HEK293 (cell line): ENCODE measurements around the gene AQP6.

Source experiments
- CTCF ChIA-PET: fragments of 350-600 bp; formaldehyde crosslinking; extraction: SDS; loops from one replicate; lab custom pipeline; 2021; ENCODE audit warnings: antibody characterized with exemption; lab: Yijun Ruan, JAX
- POLR2A ChIA-PET: fragments of 300-600 bp; formaldehyde crosslinking; extraction: SDS; loops from one replicate; lab custom pipeline; 2020; ENCODE audit warnings: antibody characterized with exemption, inconsistent platforms; lab: Yijun Ruan, JAX
- H3K27ac ChIP-seq: fragments of 200-500 bp; sonication (Bioruptor generic); 2 replicates; pipeline ENCODE4 v1.5.1; 2014; ENCODE audit warnings: low read depth, low read length, control low read depth, inconsistent platforms; ENCODE audit errors: extremely low read depth
- H3K36me3 ChIP-seq, 2 experiments: fragments of 200-500 bp in 1 of 2; sonication (Bioruptor generic) in 1 of 2; 1 replicate in 1 of 2; 2 replicates in 1 of 2; pipeline ENCODE4 v1.5.1; 2014 to 2017; ENCODE audit warnings: inconsistent platforms in 2 of 2, low read length in 2 of 2; ENCODE audit not compliant: control insufficient read depth in 2 of 2, insufficient read depth in 1 of 2
- H3K4me1 ChIP-seq: fragments of 200-500 bp; sonication (Bioruptor generic); 2 replicates; pipeline ENCODE4 v1.5.1; 2014; ENCODE audit warnings: mild to moderate bottlenecking, low read length, inconsistent platforms; ENCODE audit not compliant: control insufficient read depth, insufficient read depth
- H3K4me3 ChIP-seq: 2 replicates; pipeline ENCODE4 v1.5.1; 2011; ENCODE audit warnings: low read depth, mild to moderate bottlenecking, control low read depth, low read length, moderate library complexity
- H3K9me3 ChIP-seq: fragments of 200-500 bp; sonication (Bioruptor generic); 2 replicates; pipeline ENCODE4 v1.5.1; 2014; ENCODE audit warnings: low read depth, low read length, inconsistent platforms; ENCODE audit not compliant: control insufficient read depth, insufficient read depth
- ATF2 ChIP-seq: fragments of 450-650 bp; formaldehyde crosslinking; IDR thresholded peaks from 2 replicates; pipeline ENCODE4 v1.5.1; 2016; ENCODE audit warnings: missing biosample characterization, missing genetic modification characterization, low read depth
- EGR2 ChIP-seq: fragments of 450-650 bp; formaldehyde crosslinking; IDR thresholded peaks from 2 replicates; pipeline ENCODE4 v1.5.1; 2016; ENCODE audit warnings: low read depth, missing biosample characterization, missing genetic modification characterization
- ELK4 ChIP-seq: IDR thresholded peaks from 2 replicates; pipeline ENCODE4 v1.6.1; 2011; ENCODE audit warnings: mild to moderate bottlenecking, low read depth, low read length, borderline replicate concordance
- KLF9 ChIP-seq: fragments of 450-650 bp; formaldehyde crosslinking; IDR thresholded peaks from 2 replicates; pipeline ENCODE4 v1.5.1; 2016; ENCODE audit warnings: missing biosample characterization, missing genetic modification characterization, low read depth
- PRDM2 ChIP-seq: fragments of 450-650 bp; formaldehyde crosslinking; IDR thresholded peaks from 2 replicates; pipeline ENCODE4 v1.5.1; 2016; ENCODE audit warnings: missing biosample characterization, missing genetic modification characterization, borderline replicate concordance
- SALL2 ChIP-seq: fragments of 450-650 bp; formaldehyde crosslinking; IDR thresholded peaks from 2 replicates; pipeline ENCODE4 v1.5.0; 2017; ENCODE audit warnings: missing biosample characterization, mild to moderate bottlenecking, missing genetic modification characterization, borderline replicate concordance
- SP7 ChIP-seq: fragments of 450-650 bp; formaldehyde crosslinking; IDR thresholded peaks from 2 replicates; pipeline ENCODE4 v1.5.1; 2016; ENCODE audit warnings: missing biosample characterization, missing genetic modification characterization
- ZBTB1 ChIP-seq: fragments of 450-650 bp; formaldehyde crosslinking; IDR thresholded peaks from 2 replicates; pipeline ENCODE4 v1.5.1; 2016; ENCODE audit warnings: missing biosample characterization, missing genetic modification characterization
- ZBTB8A ChIP-seq: fragments of 450-650 bp; formaldehyde crosslinking; IDR thresholded peaks from 2 replicates; pipeline ENCODE4 v1.5.1; 2016; ENCODE audit warnings: missing biosample characterization, missing genetic modification characterization
- ZFP69B ChIP-seq: fragments of 450-650 bp; formaldehyde crosslinking; IDR thresholded peaks from 2 replicates; pipeline ENCODE4 v1.5.1; 2016; ENCODE audit warnings: missing biosample characterization, missing genetic modification characterization
- ZNF140 ChIP-seq: fragments of 450-650 bp; formaldehyde crosslinking; IDR thresholded peaks from 2 replicates; pipeline ENCODE4 v1.5.1; 2016; ENCODE audit warnings: missing biosample characterization, missing genetic modification characterization
- ZNF202 ChIP-seq: fragments of 450-650 bp; formaldehyde crosslinking; IDR thresholded peaks from 2 replicates; pipeline ENCODE4 v1.5.1; 2016; ENCODE audit warnings: missing biosample characterization, missing genetic modification characterization, borderline replicate concordance
- ZNF24 ChIP-seq: fragments of 450-650 bp; formaldehyde crosslinking; IDR thresholded peaks from 2 replicates; pipeline ENCODE4 v1.5.1; 2016; ENCODE audit warnings: missing biosample characterization, missing genetic modification characterization
- ZNF37A ChIP-seq: fragments of 450-650 bp; IDR thresholded peaks from 2 replicates; pipeline ENCODE4 v1.5.1; 2018; ENCODE audit warnings: missing biosample characterization, missing genetic modification characterization
- ZNF416 ChIP-seq: fragments of 450-650 bp; formaldehyde crosslinking; IDR thresholded peaks from 2 replicates; pipeline ENCODE4 v1.5.1; 2016; ENCODE audit warnings: missing biosample characterization, missing genetic modification characterization
- ZNF530 ChIP-seq: fragments of 450-650 bp; formaldehyde crosslinking; IDR thresholded peaks from 2 replicates; pipeline ENCODE4 v1.5.1; 2016; ENCODE audit warnings: low read depth, missing biosample characterization, missing genetic modification characterization
- ZNF600 ChIP-seq: fragments of 450-650 bp; formaldehyde crosslinking; IDR thresholded peaks from 2 replicates; pipeline ENCODE4 v1.5.1; 2016; ENCODE audit warnings: missing biosample characterization, missing genetic modification characterization
- ZNF664 ChIP-seq: fragments of 450-650 bp; formaldehyde crosslinking; IDR thresholded peaks from 2 replicates; pipeline ENCODE4 v1.5.1; 2016; ENCODE audit warnings: missing biosample characterization, missing genetic modification characterization
- ZNF768 ChIP-seq: fragments of 450-650 bp; formaldehyde crosslinking; IDR thresholded peaks from 2 replicates; pipeline ENCODE4 v1.5.1; 2018; ENCODE audit warnings: missing biosample characterization, mild to moderate bottlenecking, missing genetic modification characterization
- ZNF785 ChIP-seq: fragments of 450-650 bp; formaldehyde crosslinking; IDR thresholded peaks from 2 replicates; pipeline ENCODE4 v1.5.1; 2016; ENCODE audit warnings: missing biosample characterization, missing genetic modification characterization

Gene AQP6

GRCh38 chr12:50006280-50006679 is 33.5 kb downstream of the AQP6 start:
- ChIA-PET CTCF (interaction anchor here (0.7 to 2.8 kb wide), 6 partner anchors 8 to 139 kb away, joined by 3 to 14 read pairs (median 4); no protein-coding TSS in a partner anchor), POLR2A (interaction anchor here (0.6 to 1.5 kb wide), 3 partner anchors 18 to 105 kb away, joined by 3 to 5 read pairs (median 5); partner anchors contain the start of gene RACGAP1)
- Histone ChIP-seq H3K36me3 (peaks cover 63 to 82% of the 10 kb centered on the region in 2 experiments), H3K4me3 (no peak overlapping the region), H3K27ac (no peak overlapping the region), H3K9me3 (no peaks in the 10 kb centered on the region), H3K4me1 (no peaks in the 10 kb centered on the region)
- TF ChIP-seq PRDM2 (tag by site-specific recombination): no peak
- TF ChIP-seq ZNF202 (tag by site-specific recombination): no peak
- no peak for TF ChIP-seq ZNF416 (tag by site-specific recombination)
- no peak for TF ChIP-seq SP7
- no peak for TF ChIP-seq ZBTB8A (tag by site-specific recombination)
- TF ChIP-seq ZFP69B (tag by site-specific recombination): no peak
- TF ChIP-seq ZNF664: no peak
- no peak for TF ChIP-seq ZNF785
- no peak for TF ChIP-seq KLF9
- TF ChIP-seq ZNF24 (tag by site-specific recombination): no peak
- TF ChIP-seq ZNF600: no peak
- no peak for TF ChIP-seq ELK4
- no peak for TF ChIP-seq ATF2
- TF ChIP-seq ZBTB1 (tag by site-specific recombination): no peak
- TF ChIP-seq ZNF140 (tag by site-specific recombination): no peak
- TF ChIP-seq ZNF37A: no peak
- TF ChIP-seq ZNF530: no peak
- no peak for TF ChIP-seq ZNF768 (tag by site-specific recombination)
- TF ChIP-seq EGR2: no peak
- no peak for TF ChIP-seq SALL2
